Endothelial cell of umbilical vein (primary cell): ENCODE results near the gene INPP5F. TPM values are rescaled to one million over a fixed set of nuclear protein-coding genes. Genes with fewer than 3 reads are reported as not detected.

ENCODE experiments used
- BruUV-seq: library from RNA; stranded (reverse); fragments of 400-500 nt; replicated peaks from 2 replicates; lab custom pipeline; 2021; lab: Mats Ljungman, UMichigan
- CTCF ChIA-PET: fragments of 300-600, 350-600 bp; sonication (Branson Sonifier 250); formaldehyde crosslinking; loops from one replicate; lab custom pipeline; 2021; ENCODE audit warnings: antibody characterized with exemption, inconsistent platforms; lab: Charles Lee
- POLR2A ChIA-PET: fragments of 300-600, 350-600 bp; sonication (Branson Sonifier 250); formaldehyde crosslinking; loops from one replicate; lab custom pipeline; 2021; ENCODE audit warnings: antibody characterized with exemption, inconsistent platforms; lab: Charles Lee
- DNase-seq: peaks from one replicate; pipeline ENCODE4 v3.0.0-alpha.2; 2011; ENCODE audit warnings: low read depth, low spot score
- FAIRE-seq: peaks from 2 replicates; lab custom pipeline; 2011; peaks lifted over from hg19 to GRCh38; lab: Jason Lieb, UNC
- H2AFZ ChIP-seq: 2 replicates; pipeline ENCODE4 v1.6.0; 2012; ENCODE audit warnings: low read depth, low read length, control low read depth, inconsistent platforms
- H3K27ac ChIP-seq: 2 replicates; pipeline ENCODE4 v1.5.1; 2011; ENCODE audit warnings: low read depth, mild to moderate bottlenecking, control low read depth, low read length, moderate library complexity; ENCODE audit not compliant: insufficient read depth
- H3K27me3 ChIP-seq, 2 experiments: 2 replicates each; pipeline versions ENCODE4 v1.6.0 to v1.6.1; 2011; ENCODE audit warnings: low read length in 2 of 2, mixed read lengths in 1 of 2; ENCODE audit not compliant: control insufficient read depth in 2 of 2, insufficient read depth in 2 of 2
- H3K36me3 ChIP-seq, 2 experiments: 2 replicates in 1 of 2; 3 replicates in 1 of 2; pipeline ENCODE4 v1.5.1; 2011; ENCODE audit warnings: low read length in 2 of 2, mild to moderate bottlenecking in 1 of 2, moderate library complexity in 1 of 2; ENCODE audit not compliant: control insufficient read depth in 2 of 2, insufficient read depth in 2 of 2; ENCODE audit errors: extremely low read depth in 1 of 2
- H3K4me1 ChIP-seq: 3 replicates; pipeline ENCODE4 v1.5.1; 2011; ENCODE audit warnings: mild to moderate bottlenecking, low read length; ENCODE audit not compliant: control insufficient read depth, insufficient read depth; ENCODE audit errors: extremely low read depth
- H3K4me2 ChIP-seq: 2 replicates; pipeline ENCODE4 v1.6.1; 2011; ENCODE audit warnings: low read length, control low read depth, mixed read lengths; ENCODE audit not compliant: insufficient read depth
- H3K4me3 ChIP-seq, 3 experiments: fragments of 200-600 bp in 1 of 3; sonication (generic), shearing (Covaris generic) in 1 of 3; replicated peaks in 1 of 3; 2 replicates each; pipeline ENCODE4 v1.5.1; 2011 to 2016; ENCODE audit warnings: control low read depth in 3 of 3, low read length in 3 of 3, mild to moderate bottlenecking in 2 of 3, inconsistent platforms in 1 of 3, low read depth in 1 of 3, moderate library complexity in 1 of 3; ENCODE audit not compliant: insufficient read depth in 1 of 3
- H3K79me2 ChIP-seq: 2 replicates; pipeline ENCODE4 v1.6.0; 2012; ENCODE audit warnings: low read length, inconsistent platforms; ENCODE audit not compliant: control insufficient read depth, insufficient read depth
- H3K9ac ChIP-seq: replicated peaks from 2 replicates; pipeline ENCODE3; 2011; ENCODE audit warnings: low read length, control low read depth; ENCODE audit not compliant: insufficient read depth; ENCODE audit errors: extremely low read depth
- H3K9me1 ChIP-seq: replicated peaks from 3 replicates; pipeline ENCODE4 v1.6.0; 2011; ENCODE audit warnings: mild to moderate bottlenecking, low read length; ENCODE audit not compliant: control insufficient read depth, insufficient read depth; ENCODE audit errors: extremely low read depth
- H3K9me3 ChIP-seq: replicated peaks from 2 replicates; pipeline ENCODE4 v1.5.1; 2012; ENCODE audit warnings: low read length, inconsistent platforms; ENCODE audit not compliant: control insufficient read depth, insufficient read depth
- H4K20me1 ChIP-seq: replicated peaks from 2 replicates; pipeline ENCODE3; 2011; ENCODE audit warnings: mild to moderate bottlenecking, low read length; ENCODE audit not compliant: control insufficient read depth, insufficient read depth; ENCODE audit errors: extremely low read depth
- EZH2 ChIP-seq: IDR thresholded peaks from 2 replicates; pipeline ENCODE4 v1.6.1; 2012; ENCODE audit warnings: borderline replicate concordance, low read depth, mild to moderate bottlenecking, moderate library complexity, low read length, inconsistent platforms; ENCODE audit not compliant: severe bottlenecking
- FOS ChIP-seq: IDR thresholded peaks from 2 replicates; pipeline ENCODE4 v1.6.1; 2011; ENCODE audit warnings: mild to moderate bottlenecking, low read length, moderate library complexity, borderline replicate concordance; ENCODE audit not compliant: insufficient read depth
- GATA2 ChIP-seq: IDR thresholded peaks from 2 replicates; pipeline ENCODE4 v1.7.0; 2011; ENCODE audit warnings: low read depth, mild to moderate bottlenecking, moderate library complexity, mixed read lengths, low read length; ENCODE audit not compliant: insufficient read length, insufficient read depth
- JUN ChIP-seq: IDR thresholded peaks from 2 replicates; pipeline ENCODE4 v1.6.1; 2011; ENCODE audit warnings: borderline replicate concordance, low read depth; ENCODE audit not compliant: insufficient read length, insufficient read depth
- MAX ChIP-seq: IDR thresholded peaks from 2 replicates; pipeline ENCODE4 v1.6.1; 2011; ENCODE audit not compliant: insufficient read depth, insufficient read length
- MYC ChIP-seq: IDR thresholded peaks from one replicate; pipeline ENCODE4 v1.6.1; 2011; ENCODE audit warnings: mild to moderate bottlenecking, low read depth, low read length
- POLR2A ChIP-seq: IDR thresholded peaks from 2 replicates; pipeline ENCODE4 v1.6.1; 2012; ENCODE audit warnings: low read depth, mild to moderate bottlenecking, control low read depth, low read length
- POLR2AphosphoS5 ChIP-seq: IDR thresholded peaks from 2 replicates; pipeline ENCODE4 v1.6.1; 2012; ENCODE audit warnings: low read depth, mild to moderate bottlenecking, control low read depth, low read length, moderate library complexity; ENCODE audit not compliant: insufficient read depth
- dilution Hi-C: fragments of 300-500 bp; cut with MboI; formaldehyde crosslinking; loops from one replicate; pipeline ENCODE4 v1.15.0; 2019; ENCODE audit warnings: low sequenced_read_pairs; ENCODE audit not compliant: extremely low pct_ligation_motif_present
- intact Hi-C: fragments of 100-400 bp; cut with micrococcal nuclease; formaldehyde crosslinking; loops from one replicate; pipeline ENCODE4 v1.10.0; 2022
- polyA plus RNA-seq, 4 experiments: library from polyadenylated mRNA; depleted of rRNA in 3 of 4; stranded (reverse) in 3 of 4; unstranded in 1 of 4; fragments of >200 nt; gene quantifications; 2 replicates each; pipeline versions ENCODE4 v1.2.1 to v1.2.3, GENCODE V29; 2011 to 2012; ENCODE audit warnings: missing spikeins in 1 of 4
- total RNA-seq: library from RNA; stranded (reverse); gene quantifications from 2 replicates; pipeline ENCODE4 v1.2.3, GENCODE V29; 2021
- TF ChIP-seq, protein P1 (sequence below), 2 donors: IDR thresholded peaks; 1 replicate in 1 of 2; 2 replicates in 1 of 2; pipeline ENCODE4 v1.5.1; 2011; ENCODE audit warnings: low read length in 2 of 2, mild to moderate bottlenecking in 2 of 2, moderate library complexity in 2 of 2, control low read depth in 1 of 2, inconsistent platforms in 1 of 2, low read depth in 1 of 2; ENCODE audit not compliant: insufficient read depth in 1 of 2; ENCODE audit errors: extremely low read depth in 1 of 2

Gene INPP5F
- total and polyA plus RNA-seq, 2 donors (not counting 3 experiments of a cell fraction or from before 2014, with no cell fraction given) = 6.1 to 20.3 TPM

GRCh38 chr10:119759832-119760231 lies 34.0 kb downstream of the INPP5F start:
- CTCF ChIA-PET = interaction anchor here (3.2 to 3.8 kb wide), 2 partner anchors 9 to 100 kb away, joined by 19 to 31 read pairs; no protein-coding TSS in a partner anchor
- no peaks in the 10 kb centered on the region for H3K9me1 ChIP-seq
- no peaks in the 10 kb centered on the region for H3K9me3 ChIP-seq
- POLR2A ChIA-PET = interaction anchor here (0.7 kb wide), 1 partner anchor 43 kb away, joined by 3 read pairs; no protein-coding TSS in a partner anchor
- TF ChIP-seq MYC (no peak), FOS (no peak), POLR2A (no peak), MAX (no peak), JUN (no peak), EZH2 (no peak), GATA2 (no peak), POLR2AphosphoS5 (no peak)
- TF ChIP-seq, protein P1, sequence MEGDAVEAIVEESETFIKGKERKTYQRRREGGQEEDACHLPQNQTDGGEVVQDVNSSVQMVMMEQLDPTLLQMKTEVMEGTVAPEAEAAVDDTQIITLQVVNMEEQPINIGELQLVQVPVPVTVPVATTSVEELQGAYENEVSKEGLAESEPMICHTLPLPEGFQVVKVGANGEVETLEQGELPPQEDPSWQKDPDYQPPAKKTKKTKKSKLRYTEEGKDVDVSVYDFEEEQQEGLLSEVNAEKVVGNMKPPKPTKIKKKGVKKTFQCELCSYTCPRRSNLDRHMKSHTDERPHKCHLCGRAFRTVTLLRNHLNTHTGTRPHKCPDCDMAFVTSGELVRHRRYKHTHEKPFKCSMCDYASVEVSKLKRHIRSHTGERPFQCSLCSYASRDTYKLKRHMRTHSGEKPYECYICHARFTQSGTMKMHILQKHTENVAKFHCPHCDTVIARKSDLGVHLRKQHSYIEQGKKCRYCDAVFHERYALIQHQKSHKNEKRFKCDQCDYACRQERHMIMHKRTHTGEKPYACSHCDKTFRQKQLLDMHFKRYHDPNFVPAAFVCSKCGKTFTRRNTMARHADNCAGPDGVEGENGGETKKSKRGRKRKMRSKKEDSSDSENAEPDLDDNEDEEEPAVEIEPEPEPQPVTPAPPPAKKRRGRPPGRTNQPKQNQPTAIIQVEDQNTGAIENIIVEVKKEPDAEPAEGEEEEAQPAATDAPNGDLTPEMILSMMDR (IDR thresholded peaks at IDR 0.05; ENCODE audit: extremely low read depth in 1 of 2, insufficient read depth in 1 of 2, low read depth in 1 of 2, low read length in 2 of 2) = no peak
- intact Hi-C loops = no loop called here
- H4K20me1 ChIP-seq = no peaks in the 10 kb centered on the region
- H3K27me3 ChIP-seq = no peaks in the 10 kb centered on the region
- H3K27ac ChIP-seq = no peak overlapping the region
- no peak overlapping the region for H3K9ac ChIP-seq
- dilution Hi-C loops = no loop called here
- peaks cover 14% of the 10 kb centered on the region for H3K4me1 ChIP-seq
- no peak overlapping the region for H3K4me3 ChIP-seq
- DNase-seq (no peak), FAIRE-seq (no peak)
- H3K79me2 ChIP-seq = peaks cover 6% of the 10 kb centered on the region
- no TSS peak for BruUV-seq
- H2AFZ ChIP-seq = no peak overlapping the region
- no peaks in the 10 kb centered on the region for H3K36me3 ChIP-seq
- H3K4me2 ChIP-seq = no peak overlapping the region
